NCI-H226 (cell line): ENCODE measurements around the gene ITPK1.
"Not testable (repeated sequence)": the region's sequence is repeated elsewhere in the genome, so short reads cannot be mapped to it uniquely, and the experiment has no call there.

ENCODE experiments used
- DNase-seq: peaks from one replicate; pipeline ENCODE4 v3.0.0-alpha.2; 2015

The ITPK1 gene

DNA sequence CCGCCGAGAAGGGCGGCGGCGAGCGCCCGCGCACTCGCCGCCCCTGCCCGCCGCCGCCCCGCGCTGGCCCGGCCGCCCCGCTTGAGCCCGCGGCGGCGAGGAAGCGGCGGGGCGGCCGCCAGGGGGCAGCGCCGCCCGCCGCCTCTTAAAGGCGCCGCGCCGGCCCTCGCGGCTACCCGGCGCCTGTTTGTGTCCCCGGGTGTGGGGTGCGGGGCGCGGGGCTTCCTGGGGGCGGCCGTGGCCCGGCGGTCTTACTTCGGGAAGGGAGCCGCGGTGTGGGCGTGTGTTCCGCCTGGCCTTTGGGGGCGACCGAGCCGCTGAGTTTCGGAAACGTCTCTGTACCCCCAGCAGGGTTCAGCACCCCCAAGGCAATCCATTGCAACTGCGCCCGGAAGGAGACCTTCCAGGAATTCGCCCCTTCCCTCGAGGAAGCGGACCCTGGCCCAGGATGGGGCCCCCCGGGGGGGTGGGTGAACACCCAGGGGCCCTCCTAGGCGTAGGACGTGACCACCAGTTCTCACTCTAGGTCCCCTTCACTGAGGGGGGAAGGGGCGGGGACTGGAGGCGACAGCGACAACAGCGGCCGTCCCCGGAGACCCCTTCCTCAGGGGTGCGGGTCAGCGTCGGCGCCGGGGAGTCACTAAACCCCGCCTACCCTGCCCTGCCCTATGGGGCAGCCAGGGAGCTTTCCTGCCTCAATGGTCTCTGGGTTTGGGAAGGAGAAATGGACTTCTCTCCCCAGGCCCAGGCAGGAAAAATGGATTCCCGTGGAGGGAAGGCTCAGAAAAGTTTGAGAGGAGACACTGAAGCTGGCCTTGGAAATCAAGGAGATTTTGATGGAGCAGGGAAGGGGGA, at the start of gene ITPK1:
TSS of gene ITPK1 (minus strand) at position 105 of the 855 bp plus-strand sequence. CDS start 762 bp downstream, outside the sequence.
- peak; percentile 32 for DNase-seq

DNA sequence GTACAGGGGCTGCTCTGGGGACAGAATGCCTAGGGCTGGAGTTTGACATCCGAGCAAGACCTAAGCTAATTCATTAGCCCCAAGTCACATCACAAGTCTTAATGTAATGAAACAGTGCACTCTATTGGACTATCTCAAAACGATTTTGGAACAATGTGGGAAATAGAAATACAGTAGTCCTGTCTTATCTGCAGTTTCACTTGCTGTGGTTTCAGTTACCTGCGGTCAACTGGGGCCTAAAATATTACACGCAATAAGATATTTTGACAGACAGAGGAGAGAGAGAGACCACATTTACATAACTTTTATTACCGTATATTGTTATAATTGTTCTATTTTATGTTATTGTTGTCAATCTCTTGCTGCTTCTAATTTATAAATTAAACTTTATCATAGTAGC, 47.8 kb upstream of the ITPK1 start:
- DNase-seq = no peak

DNA sequence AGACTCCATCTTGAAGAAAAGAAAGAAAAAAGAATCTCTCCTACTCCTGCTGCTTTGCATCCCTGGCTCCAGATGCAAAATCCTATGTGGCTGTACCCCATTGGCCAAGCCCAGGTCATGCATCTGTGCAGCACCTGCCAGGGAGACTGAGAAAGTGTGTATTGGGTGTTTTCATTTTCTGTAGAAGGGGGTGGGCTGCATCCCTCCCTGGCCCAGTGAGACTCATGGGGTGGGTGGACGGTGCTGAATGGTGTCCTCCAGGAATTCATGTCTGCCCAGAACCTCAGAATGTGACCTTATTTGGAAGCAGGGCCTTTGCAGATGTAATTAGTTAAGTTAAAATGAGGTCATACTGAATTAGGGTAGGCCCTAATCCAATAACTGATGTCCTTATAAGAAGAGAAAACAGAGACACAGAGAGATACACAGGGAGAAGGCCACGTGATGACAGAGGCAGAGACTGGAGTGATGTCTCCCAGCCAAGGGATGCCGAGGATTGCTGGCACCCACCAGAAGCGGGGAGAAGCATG, 45.8 kb upstream of the ITPK1 start:
- DNase-seq = no peak

GRCh38 chr14:93160353-93160801, 44.7 kb upstream of the ITPK1 start:
- no peak for DNase-seq

DNA sequence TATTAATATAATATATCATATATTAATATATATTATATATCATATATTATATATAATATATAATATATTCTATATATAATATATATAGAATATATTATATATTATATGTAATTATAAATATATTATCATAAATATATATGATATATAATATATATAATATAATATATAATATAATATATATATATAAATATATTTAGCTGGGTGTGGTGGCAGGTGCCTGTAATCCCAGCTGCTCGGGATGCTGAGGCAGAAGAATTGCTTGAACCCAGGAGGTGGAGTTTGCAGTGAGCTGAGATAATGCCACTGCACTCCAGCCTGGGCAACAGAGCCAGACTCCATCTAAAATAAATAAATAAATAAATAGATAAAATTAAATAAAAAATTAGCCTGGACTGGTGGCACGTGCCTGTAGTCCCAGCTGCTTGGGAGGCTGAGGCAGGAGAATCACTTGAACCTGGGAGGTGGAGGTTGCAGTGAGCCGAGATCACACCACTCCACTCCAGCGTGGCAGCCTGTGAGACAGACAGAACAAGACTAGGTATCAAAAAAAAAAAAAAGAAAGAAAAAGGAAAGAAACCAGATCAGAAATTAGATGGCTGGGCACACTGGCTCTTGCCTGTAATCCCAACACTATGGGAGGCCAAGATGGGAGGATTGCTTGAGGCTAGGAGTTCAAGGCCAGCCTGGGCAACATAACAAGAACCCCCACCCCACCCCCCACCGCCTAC, 44.1 kb upstream of the ITPK1 start:
- not testable (repeated sequence) for DNase-seq

- not testable (repeated sequence) for DNase-seq
Measured at GRCh38 chr14:93158349-93158748, 42.6 kb upstream of the ITPK1 start.

DNA sequence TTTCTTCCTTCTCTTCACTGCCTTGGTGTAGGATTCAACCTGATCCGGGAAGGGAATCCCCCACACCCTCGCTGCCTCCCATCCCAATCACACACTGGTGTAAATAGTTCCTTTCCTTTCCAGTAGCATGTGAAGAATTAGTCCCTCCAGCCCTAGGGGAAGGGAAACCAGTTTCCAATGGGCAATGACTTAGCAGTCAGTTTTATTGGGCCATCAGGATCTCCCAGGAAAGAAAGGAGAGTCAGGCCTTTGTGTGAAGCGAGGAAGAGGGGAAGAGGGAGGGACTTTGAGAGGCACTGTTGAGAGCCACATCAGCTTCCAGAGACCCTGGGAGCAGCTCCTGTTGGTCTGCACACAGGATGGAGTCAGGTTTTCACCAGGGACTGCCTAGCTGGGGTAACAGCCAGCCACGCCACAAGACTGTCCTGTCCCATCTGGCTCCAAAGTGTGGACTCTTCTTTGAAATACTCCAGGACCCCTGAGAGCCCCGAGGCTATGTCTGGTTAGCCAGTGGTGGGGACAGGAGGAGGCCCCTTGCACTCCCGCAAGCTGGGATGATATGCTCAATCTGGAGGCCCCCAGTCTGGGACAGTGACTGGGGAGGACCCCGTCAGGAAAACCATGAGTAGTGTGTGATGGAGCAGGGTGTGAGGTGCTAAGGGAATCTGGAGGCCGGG, 41.1 kb upstream of the ITPK1 start:
- DNase-seq = no peak

GRCh38 chr14:93155667-93156066, 39.9 kb upstream of the ITPK1 start:
- DNase-seq = no peak

- no peak for DNase-seq
Measured at GRCh38 chr14:93153121-93153520, 37.4 kb upstream of the ITPK1 start.

- peak; percentile 32 for DNase-seq
Measured at GRCh38 chr14:93150227-93151208, 34.8 kb upstream of the ITPK1 start.

- DNase-seq = no peak
Measured at GRCh38 chr14:93148979-93149378, 33.3 kb upstream of the ITPK1 start.

DNA sequence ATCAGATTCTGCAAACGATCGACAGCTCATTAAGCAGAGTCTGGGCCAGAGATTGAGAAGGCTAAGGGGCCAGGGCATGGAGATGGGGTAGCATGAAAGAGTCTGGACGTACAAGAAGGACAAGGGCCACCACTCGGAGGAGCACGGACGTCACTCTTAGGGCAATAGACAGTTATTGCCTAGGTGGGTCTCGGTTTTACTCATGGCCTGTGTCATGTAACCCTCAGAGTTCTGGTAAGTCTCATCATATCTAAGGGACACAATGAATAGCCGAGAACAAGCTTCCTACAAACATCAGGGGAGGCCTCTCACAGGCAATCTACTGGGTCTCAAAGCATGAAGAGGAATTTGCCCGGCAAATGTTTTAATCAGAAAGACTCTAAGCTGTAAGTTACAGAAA, 30.4 kb upstream of the ITPK1 start:
- DNase-seq = no peak

DNA sequence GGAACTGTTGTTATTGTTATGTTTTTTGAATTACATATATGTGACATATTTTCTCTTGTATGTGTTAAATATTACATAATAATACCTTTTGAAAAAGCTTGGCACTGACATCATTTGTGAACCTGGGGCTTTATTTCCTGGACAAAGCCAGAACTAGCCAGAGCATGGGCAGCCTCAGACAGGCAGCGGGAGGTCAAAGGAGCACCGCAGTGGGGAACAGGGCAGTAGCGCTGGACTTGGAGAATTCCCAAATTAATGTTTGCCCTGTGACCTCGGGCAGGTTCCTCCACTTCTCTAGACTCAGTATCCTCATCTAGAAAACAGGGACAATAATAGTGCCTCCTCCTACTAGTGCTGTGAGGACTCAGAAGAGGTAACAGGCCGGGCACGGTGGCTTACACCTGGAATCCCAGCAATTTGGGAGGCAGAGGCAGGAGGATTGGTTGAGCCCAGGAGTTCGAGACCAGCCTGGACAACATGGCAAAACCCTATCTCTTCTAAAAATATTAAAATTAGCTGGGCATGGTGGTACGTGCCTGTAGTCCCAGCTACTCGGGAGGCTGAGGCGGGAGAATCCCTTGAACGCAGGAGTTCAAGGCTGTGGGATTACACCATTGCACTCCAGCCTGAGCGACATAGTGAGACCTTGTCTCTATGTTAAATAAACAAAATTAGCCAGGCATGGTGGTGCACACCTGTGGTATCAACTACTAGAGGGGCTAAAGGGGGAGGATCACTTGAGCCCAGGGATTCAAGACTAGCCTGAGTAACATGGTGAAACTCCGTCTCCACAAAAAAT, 27.3 kb upstream of the ITPK1 start:
- no peak for DNase-seq

GRCh38 chr14:93137864-93138263, 22.1 kb upstream of the ITPK1 start:
- DNase-seq = no peak

- not testable (repeated sequence) for DNase-seq
Measured at GRCh38 chr14:93136508-93136907, 20.8 kb upstream of the ITPK1 start.

DNA sequence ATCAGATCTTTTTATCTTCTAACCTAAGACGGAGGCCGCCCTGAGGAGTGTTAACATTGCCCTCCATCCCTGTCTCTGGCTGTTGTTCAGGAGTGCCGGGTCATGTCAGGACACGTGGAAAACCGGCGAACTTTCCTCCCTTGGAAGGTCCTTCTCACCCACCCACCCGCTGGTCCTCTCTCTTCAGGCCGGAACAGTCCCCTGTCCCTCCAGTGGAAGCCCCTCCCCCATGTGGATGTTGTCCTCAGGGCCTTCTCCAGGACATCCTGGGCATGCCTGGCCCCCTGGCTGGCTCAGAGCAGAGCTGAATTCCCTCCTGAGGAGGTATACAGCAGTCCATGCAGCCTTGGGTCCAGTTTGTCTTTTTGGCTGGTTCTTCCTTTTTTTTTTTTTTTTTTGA, 20.3 kb upstream of the ITPK1 start:
- DNase-seq = no peak

DNA sequence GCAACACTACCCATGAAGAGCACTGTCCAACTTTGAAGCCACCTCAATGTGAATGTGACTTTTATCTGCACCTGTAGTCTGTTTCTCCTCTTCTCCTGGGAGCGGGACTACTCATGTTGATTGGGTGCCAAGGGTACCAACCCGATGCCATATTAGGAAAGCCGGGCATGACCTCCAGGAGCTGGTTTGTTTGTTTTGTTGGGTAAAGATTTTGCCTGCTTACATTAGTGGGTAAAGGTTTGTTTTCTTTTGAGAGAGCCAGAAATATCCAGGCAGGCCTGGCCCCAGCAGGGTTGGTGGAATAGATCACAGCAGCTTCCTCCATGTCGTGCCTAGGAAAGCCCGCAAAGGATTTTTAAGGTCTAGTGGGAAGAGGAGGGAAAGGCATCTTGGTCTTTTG, 19.7 kb upstream of the ITPK1 start:
- no peak for DNase-seq

- peak; percentile 59 for DNase-seq
Measured at GRCh38 chr14:93133464-93133863, 17.7 kb upstream of the ITPK1 start.

- DNase-seq = no peak
Measured at GRCh38 chr14:93132472-93133065, 16.8 kb upstream of the ITPK1 start.

- DNase-seq = not testable (repeated sequence)
Measured at GRCh38 chr14:93131257-93131820, 15.6 kb upstream of the ITPK1 start.
